Common myeloid progenitor, CD34-positive (primary cell): Measurements from ENCODE around the gene KRTAP8-1.

Source experiments
- CTCF ChIA-PET: fragments of 350-600 bp; sonication (Branson Sonifier 250); formaldehyde crosslinking; loops from one replicate; lab custom pipeline; 2021; ENCODE audit warnings: antibody characterized with exemption; lab: Charles Lee
- POLR2A ChIA-PET: fragments of 350-600 bp; sonication (Branson Sonifier 250); formaldehyde crosslinking; loops from one replicate; lab custom pipeline; 2021; ENCODE audit warnings: antibody characterized with exemption; lab: Charles Lee
- DNase-seq, 3 donors: peaks; one replicate each; pipeline versions ENCODE4 v3.0.0 to v3.0.0-alpha.2; 2013
- H3K27ac ChIP-seq, 2 experiments: 1 replicate in 1 of 2; 2 replicates in 1 of 2; pipeline ENCODE4 v1.7.0; 2013; ENCODE audit warnings: inconsistent platforms in 2 of 2, low read length in 2 of 2, mild to moderate bottlenecking in 2 of 2, low read depth in 1 of 2, moderate library complexity in 1 of 2; ENCODE audit not compliant: severe bottlenecking in 2 of 2, insufficient read depth in 1 of 2, poor library complexity in 1 of 2
- H3K27me3 ChIP-seq, 5 experiments: replicated peaks in 2 of 5; 1 replicate in 3 of 5; 2 replicates in 2 of 5; pipeline versions ENCODE4 v1.6.1 to v1.7.0; 2013; ENCODE audit warnings: low read length in 4 of 5, mild to moderate bottlenecking in 2 of 5, moderate library complexity in 2 of 5, inconsistent platforms in 1 of 5; ENCODE audit not compliant: insufficient read depth in 5 of 5, control insufficient read depth in 4 of 5
- H3K36me3 ChIP-seq, 4 experiments: 1 replicate in 2 of 4; 2 replicates in 2 of 4; pipeline versions ENCODE4 v1.6.1 to v1.7.0; 2013; ENCODE audit warnings: low read length in 3 of 4, control low read depth in 1 of 4, mild to moderate bottlenecking in 1 of 4; ENCODE audit not compliant: control insufficient read depth in 4 of 4, insufficient read depth in 4 of 4
- H3K4me1 ChIP-seq, 4 experiments: 1 replicate in 3 of 4; 2 replicates in 1 of 4; pipeline versions ENCODE4 v1.6.1 to v1.7.1; 2013; ENCODE audit warnings: low read length in 3 of 4, mild to moderate bottlenecking in 3 of 4, control low read depth in 1 of 4, inconsistent platforms in 1 of 4, moderate library complexity in 1 of 4; ENCODE audit not compliant: control insufficient read depth in 4 of 4, insufficient read depth in 4 of 4; ENCODE audit errors: control extremely low read depth in 1 of 4
- H3K4me3 ChIP-seq, 7 experiments: 1 replicate in 4 of 7; 2 replicates in 3 of 7; pipeline versions ENCODE4 v1.5.1 to v1.7.0; 2013; ENCODE audit warnings: mild to moderate bottlenecking in 7 of 7, low read length in 6 of 7, moderate library complexity in 6 of 7, inconsistent platforms in 2 of 7, low read depth in 2 of 7, control low read depth in 1 of 7; ENCODE audit not compliant: insufficient read depth in 4 of 7, control insufficient read depth in 1 of 7; ENCODE audit errors: extremely low read depth in 1 of 7
- H3K9me3 ChIP-seq, 5 experiments: 1 replicate in 4 of 5; 2 replicates in 1 of 5; pipeline versions ENCODE4 v1.6.1 to v1.7.1; 2013; ENCODE audit warnings: low read length in 4 of 5, mild to moderate bottlenecking in 2 of 5, inconsistent platforms in 1 of 5, low read depth in 1 of 5, moderate library complexity in 1 of 5; ENCODE audit not compliant: control insufficient read depth in 4 of 5, insufficient read depth in 2 of 5; ENCODE audit errors: control extremely low read depth in 1 of 5
- WGBS: methylation state at CpG from one replicate; pipeline ENCODE4 v1.1.5; 2013; ENCODE audit not compliant: insufficient coverage; 5-methylcytosine and 5-hydroxymethylcytosine counted together

The KRTAP8-1 gene

GRCh38 chr21:30818837-30819610 is 6.0 kb upstream of the KRTAP8-1 start:
- no peak for DNase-seq
- no peaks in the 10 kb centered on the region for H3K36me3 ChIP-seq
- no peak overlapping the region for H3K4me3 ChIP-seq
- no peaks in the 10 kb centered on the region for H3K27me3 ChIP-seq
- H3K9me3 ChIP-seq = no peaks in the 10 kb centered on the region
- H3K4me1 ChIP-seq = peaks cover 0 to 4% (median 0%) of the 10 kb centered on the region in 4 experiments
- POLR2A ChIA-PET = no interaction called here
- CTCF ChIA-PET = interaction anchor here (1.3 kb wide), 1 partner anchor 11 kb away, joined by 3 read pairs; the partner anchor contains the start of gene KRTAP7-1
- no peak overlapping the region for H3K27ac ChIP-seq
- WGBS = 8% methylated on average over 5 of the region's 7 CpGs

GRCh38 chr21:30800605-30801004 is 12.5 kb downstream of the KRTAP8-1 start:
- DNase-seq = no peak
- CTCF ChIA-PET = no interaction called here
- no CpG with 5 or more reads among the region's 1 CpG for WGBS

GRCh38 chr21:30793581-30794314 is 19.3 kb downstream of the KRTAP8-1 start:
- DNase-seq = no peak
- Histone ChIP-seq H3K36me3 (no peaks in the 10 kb centered on the region), H3K27ac (no peak overlapping the region), H3K4me3 (no peak overlapping the region), H3K9me3 (no peaks in the 10 kb centered on the region), H3K27me3 (no peaks in the 10 kb centered on the region), H3K4me1 (no peaks in the 10 kb centered on the region)
- 92% methylated on average over 1 of the region's 2 CpGs for WGBS
- ChIA-PET POLR2A (no interaction called here), CTCF (interaction anchor here (0.6 kb wide), 1 partner anchor 406 kb away, joined by 3 read pairs; no protein-coding TSS in a partner anchor)

More at GRCh38 chr21:30800605-30801004, 12.5 kb downstream of the KRTAP8-1 start:
- H3K27me3 ChIP-seq = no peaks in the 10 kb centered on the region
- H3K4me1 ChIP-seq = no peaks in the 10 kb centered on the region
- H3K27ac ChIP-seq = no peak overlapping the region
- no peak overlapping the region for H3K4me3 ChIP-seq
- POLR2A ChIA-PET = no interaction called here
- H3K9me3 ChIP-seq = no peaks in the 10 kb centered on the region
- no peaks in the 10 kb centered on the region for H3K36me3 ChIP-seq

DNA sequence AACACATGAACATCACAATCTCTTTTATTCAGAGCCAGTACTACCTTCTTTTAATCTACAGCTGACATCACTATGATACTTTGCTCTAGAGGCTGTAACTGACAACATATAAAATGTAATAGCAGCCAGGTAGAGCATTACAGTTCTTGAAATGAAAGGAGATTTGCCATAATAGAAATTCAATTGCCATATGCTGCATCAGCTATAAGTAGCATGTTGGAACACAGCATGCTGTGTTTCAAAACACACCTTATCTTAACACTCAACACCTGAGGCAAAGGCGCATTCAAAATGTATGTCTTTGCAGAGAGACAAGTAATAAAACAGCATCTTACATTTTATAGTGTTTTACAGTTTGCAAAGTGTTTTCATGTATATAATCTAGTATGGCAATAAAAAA is 33.8 kb downstream of the KRTAP8-1 start:
- CTCF ChIA-PET = no interaction called here
- WGBS = no CpG with 5 or more reads among the region's 1 CpG
- H3K36me3 ChIP-seq = no peaks in the 10 kb centered on the region
- no peak overlapping the region for H3K27ac ChIP-seq
- H3K27me3 ChIP-seq = no peaks in the 10 kb centered on the region
- no peak overlapping the region for H3K4me3 ChIP-seq
- POLR2A ChIA-PET = interaction anchor here (0.7 kb wide), 1 partner anchor 995 kb away, joined by 3 read pairs; no protein-coding TSS in a partner anchor
- no peaks in the 10 kb centered on the region for H3K4me1 ChIP-seq
- no peak for DNase-seq
- peaks cover 0 to 2% (median 0%) of the 10 kb centered on the region in 5 experiments for H3K9me3 ChIP-seq

GRCh38 chr21:30769724-30770431 is 43.2 kb downstream of the KRTAP8-1 start:
- WGBS = no CpG with 5 or more reads among the region's 4 CpGs
- Histone ChIP-seq H3K4me1 (no peaks in the 10 kb centered on the region), H3K36me3 (no peaks in the 10 kb centered on the region), H3K9me3 (no peaks in the 10 kb centered on the region), H3K27me3 (no peaks in the 10 kb centered on the region), H3K27ac (no peak overlapping the region), H3K4me3 (no peak overlapping the region)
- ChIA-PET CTCF (no interaction called here), POLR2A (no interaction called here)
- no peak for DNase-seq
